ENCODE results near the gene NOP14. TPM values are rescaled to one million over a fixed set of nuclear protein-coding genes. Genes with fewer than 3 reads are reported as not detected.
"Not testable (repeated sequence)": the region's sequence is repeated elsewhere in the genome, so short reads cannot be mapped to it uniquely, and the experiment has no call there.

The NOP14 gene
- total RNA-seq, 2 donors from 2014 or later = 6.6 to 21.0 TPM

DNA sequence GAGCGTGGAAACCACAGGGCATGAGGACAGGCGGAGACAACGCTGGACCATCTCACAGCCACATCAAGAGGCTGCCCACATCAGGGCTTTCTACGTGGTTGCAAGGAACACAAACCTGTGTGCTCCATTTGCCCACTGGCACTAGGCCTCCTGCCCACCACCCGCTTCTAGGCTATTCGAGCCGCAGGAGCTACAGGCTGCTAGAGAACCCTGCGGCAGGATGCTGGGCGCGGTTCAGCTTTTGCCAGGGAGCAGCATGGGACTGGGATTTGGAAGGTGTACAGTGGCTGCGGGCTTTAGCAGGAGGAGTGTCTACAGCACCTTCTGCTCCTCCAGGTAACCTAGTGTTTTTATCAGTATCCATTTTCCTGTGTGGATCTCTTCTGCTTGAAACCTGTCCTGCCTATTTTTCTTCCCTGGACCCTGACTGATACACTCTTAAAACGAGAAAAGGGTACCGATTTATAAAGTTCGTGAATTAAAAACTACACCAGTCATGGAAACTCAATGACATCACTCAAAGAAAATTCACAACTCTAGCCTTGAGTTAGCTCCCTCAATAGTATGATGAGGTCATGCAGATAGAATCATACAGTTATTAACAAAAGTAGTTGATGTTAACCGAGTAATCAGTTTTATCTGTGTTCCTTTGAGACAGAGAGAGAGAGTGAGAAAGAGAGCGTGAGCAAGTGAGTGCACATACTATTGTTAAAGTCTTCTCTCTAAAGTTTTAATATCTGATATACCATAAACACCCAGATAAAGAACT is 12.8 kb downstream of the NOP14 start:
- Histone ChIP-seq H3K4me1 (ENCODE audit: control insufficient read depth in 1 of 2, low read depth in 2 of 2) (no peaks in the 10 kb centered on the region), H3K4me3 (no peak overlapping the region), H3K27ac (no peak overlapping the region), H3K36me3 (peaks cover 67% of the 10 kb centered on the region), H3K27me3 (replicated peaks; ENCODE audit: insufficient read depth) (no peaks in the 10 kb centered on the region), H3K9me3 (no peaks in the 10 kb centered on the region)
- no peak for DNase-seq (ENCODE audit: low spot score)
- TF ChIP-seq, protein P1, sequence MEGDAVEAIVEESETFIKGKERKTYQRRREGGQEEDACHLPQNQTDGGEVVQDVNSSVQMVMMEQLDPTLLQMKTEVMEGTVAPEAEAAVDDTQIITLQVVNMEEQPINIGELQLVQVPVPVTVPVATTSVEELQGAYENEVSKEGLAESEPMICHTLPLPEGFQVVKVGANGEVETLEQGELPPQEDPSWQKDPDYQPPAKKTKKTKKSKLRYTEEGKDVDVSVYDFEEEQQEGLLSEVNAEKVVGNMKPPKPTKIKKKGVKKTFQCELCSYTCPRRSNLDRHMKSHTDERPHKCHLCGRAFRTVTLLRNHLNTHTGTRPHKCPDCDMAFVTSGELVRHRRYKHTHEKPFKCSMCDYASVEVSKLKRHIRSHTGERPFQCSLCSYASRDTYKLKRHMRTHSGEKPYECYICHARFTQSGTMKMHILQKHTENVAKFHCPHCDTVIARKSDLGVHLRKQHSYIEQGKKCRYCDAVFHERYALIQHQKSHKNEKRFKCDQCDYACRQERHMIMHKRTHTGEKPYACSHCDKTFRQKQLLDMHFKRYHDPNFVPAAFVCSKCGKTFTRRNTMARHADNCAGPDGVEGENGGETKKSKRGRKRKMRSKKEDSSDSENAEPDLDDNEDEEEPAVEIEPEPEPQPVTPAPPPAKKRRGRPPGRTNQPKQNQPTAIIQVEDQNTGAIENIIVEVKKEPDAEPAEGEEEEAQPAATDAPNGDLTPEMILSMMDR (IDR thresholded peaks at IDR 0.05) = no peak
- no peak for ATAC-seq (ENCODE audit: insufficient number of reproducible peaks, low FRiP score, low read depth)

DNA sequence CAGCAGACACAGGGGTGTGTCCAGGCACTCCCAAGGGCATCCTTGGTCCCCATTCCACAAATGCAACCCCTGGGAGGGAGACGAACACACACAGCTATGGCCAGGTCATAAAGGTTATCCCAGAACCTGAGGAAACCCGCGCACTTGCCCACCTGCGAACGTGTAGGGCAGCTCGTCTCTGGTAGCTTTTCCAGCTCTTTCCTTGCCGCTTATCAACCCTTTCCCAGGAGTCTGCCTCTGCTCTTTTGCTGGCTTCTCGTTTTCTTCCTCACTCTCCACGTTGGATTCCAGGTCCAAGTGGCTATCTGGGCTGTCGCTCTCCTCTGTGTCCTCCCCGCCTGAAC is 13.5 kb downstream of the NOP14 start:
- Histone ChIP-seq H3K27ac (no peak overlapping the region), H3K4me1 (ENCODE audit: control insufficient read depth in 1 of 2, low read depth in 2 of 2) (no peaks in the 10 kb centered on the region), H3K4me3 (no peak overlapping the region), H3K9me3 (no peaks in the 10 kb centered on the region), H3K27me3 (replicated peaks; ENCODE audit: insufficient read depth) (no peaks in the 10 kb centered on the region), H3K36me3 (peaks cover 72% of the 10 kb centered on the region)
- TF ChIP-seq, protein P1 (IDR thresholded peaks at IDR 0.05) = no peak
- no peak for ATAC-seq (ENCODE audit: insufficient number of reproducible peaks, low FRiP score, low read depth)
- no peak for DNase-seq (ENCODE audit: low spot score)

DNA sequence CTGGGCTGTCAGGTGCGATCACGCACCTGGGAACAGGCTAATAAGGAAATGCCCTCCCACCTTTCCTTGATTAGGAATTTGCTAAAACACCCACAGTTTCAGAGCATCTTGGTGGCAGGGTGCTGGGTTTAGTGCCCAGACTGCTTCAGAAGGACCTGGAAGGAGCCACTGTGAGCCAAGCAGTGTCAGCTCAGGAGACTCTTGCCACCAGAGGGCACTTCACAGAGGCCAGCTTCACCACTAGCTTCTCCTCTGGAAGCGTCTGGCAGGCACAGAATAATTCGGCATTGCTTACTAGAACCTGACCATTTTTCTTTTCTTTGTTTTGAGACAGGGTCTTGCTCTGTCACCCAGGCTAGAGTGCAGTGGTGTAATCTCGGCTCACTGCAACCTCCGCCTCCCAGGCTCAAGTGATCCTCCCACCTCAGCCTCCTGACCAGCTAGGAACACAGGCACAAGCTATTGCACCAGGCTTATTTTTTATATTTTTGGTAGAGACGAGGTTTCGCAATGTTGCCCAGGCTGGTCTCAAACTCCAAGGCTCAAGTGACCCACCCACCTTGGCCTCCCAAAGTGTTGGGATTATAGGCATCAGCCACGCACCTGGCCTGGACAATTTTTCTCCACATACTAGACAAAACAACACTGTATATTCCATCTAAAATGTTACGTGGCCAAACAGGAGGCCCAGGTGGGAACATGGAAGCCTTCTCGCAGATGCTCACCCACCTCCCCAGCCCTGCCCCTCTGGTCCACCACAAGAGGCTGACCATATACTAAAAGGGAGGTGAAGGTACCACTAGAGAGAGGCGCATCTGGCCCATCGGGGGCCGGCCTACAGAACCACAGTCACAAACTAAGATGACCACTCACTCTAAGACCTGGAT is 14.1 kb downstream of the NOP14 start:
- ATAC-seq (ENCODE audit: insufficient number of reproducible peaks, low FRiP score, low read depth) (no peak), DNase-seq (ENCODE audit: low spot score) (no peak)
- TF ChIP-seq, protein P1 (IDR thresholded peaks at IDR 0.05) = no peak
- Histone ChIP-seq H3K27me3 (replicated peaks; ENCODE audit: insufficient read depth) (no peaks in the 10 kb centered on the region), H3K9me3 (no peaks in the 10 kb centered on the region), H3K36me3 (peaks cover 73% of the 10 kb centered on the region), H3K4me3 (no peak overlapping the region), H3K27ac (no peak overlapping the region), H3K4me1 (ENCODE audit: control insufficient read depth in 1 of 2, low read depth in 2 of 2) (no peaks in the 10 kb centered on the region)

DNA sequence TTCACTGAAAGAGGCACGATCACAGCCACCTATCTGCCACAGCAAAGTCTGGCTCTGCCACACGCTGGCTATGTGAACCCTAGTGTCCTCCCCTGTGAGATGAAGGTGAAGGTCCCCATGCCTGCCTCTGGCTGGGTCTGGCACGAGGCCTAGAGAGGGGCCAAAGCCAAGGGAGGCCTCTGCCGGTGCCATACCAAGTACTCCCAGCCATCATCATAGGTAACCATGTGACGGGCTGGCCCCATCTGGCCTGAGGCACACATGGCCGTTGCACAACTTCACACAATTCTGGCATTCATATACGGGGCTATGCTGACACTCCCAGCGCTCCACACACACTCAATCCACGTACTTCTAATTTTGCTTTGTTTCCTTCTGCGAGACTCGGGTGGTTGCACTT is 15.3 kb downstream of the NOP14 start:
- H3K9me3 ChIP-seq = no peaks in the 10 kb centered on the region
- no peak overlapping the region for H3K4me3 ChIP-seq
- DNase-seq (ENCODE audit: low spot score) (no peak), ATAC-seq (ENCODE audit: insufficient number of reproducible peaks, low FRiP score, low read depth) (no peak)
- H3K4me1 ChIP-seq (ENCODE audit: control insufficient read depth in 1 of 2, low read depth in 2 of 2) = no peaks in the 10 kb centered on the region
- TF ChIP-seq, protein P1 (IDR thresholded peaks at IDR 0.05) = no peak
- H3K27me3 ChIP-seq (replicated peaks; ENCODE audit: insufficient read depth) = no peaks in the 10 kb centered on the region
- H3K27ac ChIP-seq = no peak overlapping the region
- peaks cover 75% of the 10 kb centered on the region for H3K36me3 ChIP-seq

DNA sequence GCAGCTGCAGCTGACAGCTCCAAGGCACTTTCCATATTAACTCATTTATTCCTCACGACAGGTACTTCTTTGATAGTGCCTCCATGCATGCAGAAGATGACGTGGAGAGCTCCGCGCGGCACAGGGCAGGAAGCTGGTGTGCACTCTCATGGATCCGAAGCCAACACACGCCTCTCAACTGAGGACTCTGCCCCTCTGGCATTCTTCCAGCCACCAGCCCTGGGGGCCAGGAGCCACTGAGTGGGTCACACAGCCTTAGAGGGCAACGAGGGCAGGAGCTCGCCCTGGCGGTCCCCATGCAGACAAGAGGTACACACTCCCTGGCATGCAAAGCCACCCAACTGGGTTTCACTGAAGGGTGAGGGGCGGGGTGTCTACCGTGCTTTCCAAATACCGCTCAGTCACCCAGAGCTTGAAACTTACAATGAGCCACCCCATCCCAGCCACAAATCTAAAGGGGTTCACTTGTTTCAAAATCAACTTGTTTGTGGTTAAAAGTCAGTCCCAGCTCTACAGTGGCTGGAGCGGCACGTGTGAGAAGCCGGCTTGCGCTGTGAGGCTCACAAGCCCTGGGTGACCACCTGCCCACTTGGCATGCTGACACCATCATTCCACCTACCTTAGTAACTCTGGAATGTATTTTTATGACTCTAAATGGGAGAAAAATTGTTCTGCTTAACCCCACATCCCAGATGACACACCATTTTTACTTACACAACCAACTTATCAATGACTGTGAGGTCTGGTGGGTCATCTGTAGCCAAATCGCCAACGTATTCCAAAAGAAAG is 16.2 kb downstream of the NOP14 start:
- peaks cover 76% of the 10 kb centered on the region for H3K36me3 ChIP-seq

DNA sequence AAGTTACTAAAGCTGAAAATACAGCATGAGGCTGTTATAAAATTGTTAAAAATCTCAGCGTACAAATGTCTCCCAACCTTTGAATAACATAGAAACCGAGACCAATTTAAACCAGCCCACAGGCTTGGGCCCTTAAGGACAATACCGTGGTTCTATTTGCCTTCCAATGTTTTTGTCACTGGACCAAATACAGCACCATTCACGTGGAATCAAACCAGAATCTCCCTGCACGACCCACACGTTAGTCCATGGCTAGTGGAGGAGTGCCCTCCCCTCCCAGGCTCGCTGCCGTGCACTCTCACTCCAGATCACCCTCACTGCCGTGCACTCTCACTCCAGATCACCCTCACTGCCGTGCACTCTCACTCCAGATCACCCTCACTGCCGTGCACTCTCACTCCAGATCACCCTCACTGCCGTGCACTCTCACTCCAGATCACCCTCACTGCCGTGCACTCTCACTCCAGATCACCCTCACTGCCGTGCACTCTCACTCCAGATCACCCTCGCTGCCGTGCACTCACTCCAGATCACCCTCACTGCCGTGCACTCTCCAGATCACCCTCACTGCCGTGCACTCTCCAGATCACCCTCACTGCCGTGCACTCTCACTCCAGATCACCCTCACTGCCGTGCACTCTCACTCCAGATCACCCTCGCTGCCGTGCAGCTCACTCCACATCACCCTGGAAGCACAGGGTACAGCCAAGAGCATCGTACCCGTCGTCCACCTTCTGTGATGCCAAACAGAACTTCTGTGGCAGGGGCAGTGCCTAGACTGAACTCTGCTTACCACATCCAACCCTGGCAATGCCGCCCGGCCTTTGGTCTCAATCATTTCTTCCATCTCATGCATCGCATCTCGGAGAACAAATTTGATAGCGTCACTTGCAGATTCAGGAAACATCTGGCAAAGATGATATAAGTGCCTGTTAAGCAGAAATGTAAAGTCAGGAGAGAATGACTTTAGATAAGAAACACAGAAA is 17.3 kb downstream of the NOP14 start:
- not testable (repeated sequence) for H3K27me3 ChIP-seq (replicated peaks; ENCODE audit: insufficient read depth); H3K9me3 ChIP-seq; H3K4me3 ChIP-seq; ATAC-seq (ENCODE audit: insufficient number of reproducible peaks, low FRiP score, low read depth); H3K4me1 ChIP-seq (ENCODE audit: control insufficient read depth in 1 of 2, low read depth in 2 of 2); H3K27ac ChIP-seq; DNase-seq (ENCODE audit: low spot score)
- peaks cover 76% of the 10 kb centered on the region for H3K36me3 ChIP-seq

More for the DNA sequence above, 16.2 kb downstream of the NOP14 start:
- no peaks in the 10 kb centered on the region for H3K27me3 ChIP-seq (replicated peaks; ENCODE audit: insufficient read depth)
- ATAC-seq (ENCODE audit: insufficient number of reproducible peaks, low FRiP score, low read depth) = no peak
- DNase-seq (ENCODE audit: low spot score) = no peak
- no peaks in the 10 kb centered on the region for H3K9me3 ChIP-seq
- no peak overlapping the region for H3K27ac ChIP-seq
- H3K4me1 ChIP-seq (ENCODE audit: control insufficient read depth in 1 of 2, low read depth in 2 of 2) = no peaks in the 10 kb centered on the region
- H3K4me3 ChIP-seq = no peak overlapping the region
- TF ChIP-seq, protein P1 (IDR thresholded peaks at IDR 0.05) = no peak

Measured in thoracic aorta (tissue), 2 donors.